ENCODE measurements around the gene LHB.
A peak's percentile ranks its signal among the peaks of the same experiment; 100 is the strongest.

Gene LHB

GRCh38 chr19:48968813-48969218 lies 48.1 kb downstream of the LHB start:
- Histone ChIP-seq H3K4me2 (ENCODE audit: low read depth, low read length, poor library complexity, severe bottlenecking) (no peak overlapping the region), H3F3A (ENCODE audit: low read depth) (no peaks in the 10 kb centered on the region), H2AFZ (ENCODE audit: low read length) (no peak overlapping the region), H3K4me1 (ENCODE audit: insufficient read depth, low read length, poor library complexity, severe bottlenecking) (peaks cover 17% of the 10 kb centered on the region), H3K27me3 (ENCODE audit: insufficient read depth, low read length, poor library complexity, severe bottlenecking) (no peaks in the 10 kb centered on the region), H3K9me3 (ENCODE audit: insufficient read depth, low read depth, low read length) (no peaks in the 10 kb centered on the region), H3K9me2 (replicated peaks; ENCODE audit: low read depth, low read length) (no peaks in the 10 kb centered on the region), H3K79me2 (ENCODE audit: insufficient read depth, low read length) (peaks cover 26% of the 10 kb centered on the region), H3K4me3 (ENCODE audit: low read length, poor library complexity, severe bottlenecking) (no peak overlapping the region), H3K9ac (ENCODE audit: low read depth, low read length, poor library complexity, severe bottlenecking) (no peak overlapping the region), H3K36me3 (ENCODE audit: insufficient read depth, low read length) (peaks cover 8% of the 10 kb centered on the region; the same call in 1 of the 2 replicates), H4K20me1 (ENCODE audit: insufficient read depth, low read length, poor library complexity, severe bottlenecking) (peaks cover 13% of the 10 kb centered on the region)
- TF ChIP-seq EZH2phosphoT487 (IDR thresholded peaks at IDR 0.05; ENCODE audit: borderline replicate concordance) = no peak
- TF ChIP-seq CTCF (conservative IDR thresholded peaks at IDR 0.05; ENCODE audit: low read length) = no peak

GRCh38 chr19:48968179-48968661 lies 48.7 kb downstream of the LHB start:
- Histone ChIP-seq H3K9ac (ENCODE audit: low read depth, low read length, poor library complexity, severe bottlenecking) (no peak overlapping the region), H3K4me2 (ENCODE audit: low read depth, low read length, poor library complexity, severe bottlenecking) (no peak overlapping the region)

GRCh38 chr19:48967346-48968178 lies 49.3 kb downstream of the LHB start:
- Histone ChIP-seq H2AFZ (ENCODE audit: low read length) (no peak overlapping the region), H3K36me3 (ENCODE audit: insufficient read depth, low read length) (peaks cover 6% of the 10 kb centered on the region; the same call in 1 of the 2 replicates), H3F3A (ENCODE audit: low read depth) (no peaks in the 10 kb centered on the region), H3K9me3 (ENCODE audit: insufficient read depth, low read depth, low read length) (no peaks in the 10 kb centered on the region), H3K4me2 (ENCODE audit: low read depth, low read length, poor library complexity, severe bottlenecking) (peak overlapping the region; percentile 91), H3K9ac (ENCODE audit: low read depth, low read length, poor library complexity, severe bottlenecking) (no peak overlapping the region), H3K4me3 (ENCODE audit: low read length, poor library complexity, severe bottlenecking) (no peak overlapping the region), H3K79me2 (ENCODE audit: insufficient read depth, low read length) (peaks cover 31% of the 10 kb centered on the region), H3K4me1 (ENCODE audit: insufficient read depth, low read length, poor library complexity, severe bottlenecking) (peaks cover 27% of the 10 kb centered on the region), H3K9me2 (replicated peaks; ENCODE audit: low read depth, low read length) (no peaks in the 10 kb centered on the region), H4K20me1 (ENCODE audit: insufficient read depth, low read length, poor library complexity, severe bottlenecking) (peaks cover 13% of the 10 kb centered on the region), H3K27me3 (ENCODE audit: insufficient read depth, low read length, poor library complexity, severe bottlenecking) (no peaks in the 10 kb centered on the region)
- TF ChIP-seq CTCF (conservative IDR thresholded peaks at IDR 0.05; ENCODE audit: low read length) (no peak), EZH2phosphoT487 (IDR thresholded peaks at IDR 0.05; ENCODE audit: borderline replicate concordance) (no peak)

More at GRCh38 chr19:48968179-48968661, 48.7 kb downstream of the LHB start:
- Histone ChIP-seq H4K20me1 (ENCODE audit: insufficient read depth, low read length, poor library complexity, severe bottlenecking) (peaks cover 13% of the 10 kb centered on the region), H3K4me3 (ENCODE audit: low read length, poor library complexity, severe bottlenecking) (no peak overlapping the region), H3K27me3 (ENCODE audit: insufficient read depth, low read length, poor library complexity, severe bottlenecking) (no peaks in the 10 kb centered on the region), H3K79me2 (ENCODE audit: insufficient read depth, low read length) (peaks cover 31% of the 10 kb centered on the region), H3F3A (ENCODE audit: low read depth) (no peaks in the 10 kb centered on the region), H3K4me1 (ENCODE audit: insufficient read depth, low read length, poor library complexity, severe bottlenecking) (peaks cover 23% of the 10 kb centered on the region), H3K9me3 (ENCODE audit: insufficient read depth, low read depth, low read length) (no peaks in the 10 kb centered on the region), H3K9me2 (replicated peaks; ENCODE audit: low read depth, low read length) (no peaks in the 10 kb centered on the region), H2AFZ (ENCODE audit: low read length) (no peak overlapping the region), H3K36me3 (ENCODE audit: insufficient read depth, low read length) (peaks cover 6% of the 10 kb centered on the region; the same call in 1 of the 2 replicates)
- TF ChIP-seq EZH2phosphoT487 (IDR thresholded peaks at IDR 0.05; ENCODE audit: borderline replicate concordance) (no peak), CTCF (conservative IDR thresholded peaks at IDR 0.05; ENCODE audit: low read length) (no peak)
